HEK293T (cell line): Measurements from ENCODE around the gene RANBP3.

Experiments
- BHLHE40 ChIP-seq: fragments of 450-650 bp; IDR thresholded peaks from 2 replicates; pipeline ENCODE4 v1.6.1; 2016; ENCODE audit warnings: mild to moderate bottlenecking, moderate library complexity, borderline replicate concordance
- FOXM1 ChIP-seq: fragments of 450-650 bp; IDR thresholded peaks from 2 replicates; pipeline ENCODE4 v1.6.1; 2017; ENCODE audit warnings: mild to moderate bottlenecking, borderline replicate concordance
- HDGF ChIP-seq: fragments of 450-650 bp; IDR thresholded peaks from 2 replicates; pipeline ENCODE4 v1.6.1; 2017; ENCODE audit warnings: antibody characterized with exemption, borderline replicate concordance
- LEF1 ChIP-seq: fragments of 450-650 bp; IDR thresholded peaks from 2 replicates; pipeline ENCODE4 v1.6.1; 2017; ENCODE audit warnings: mild to moderate bottlenecking, borderline replicate concordance
- SP1 ChIP-seq: fragments of 450-650 bp; IDR thresholded peaks from 2 replicates; pipeline ENCODE4 v1.6.1; 2017
- SUZ12 ChIP-seq: fragments of 450-650 bp; IDR thresholded peaks from 2 replicates; pipeline ENCODE4 v1.6.1; 2016; ENCODE audit warnings: mild to moderate bottlenecking

DNA sequence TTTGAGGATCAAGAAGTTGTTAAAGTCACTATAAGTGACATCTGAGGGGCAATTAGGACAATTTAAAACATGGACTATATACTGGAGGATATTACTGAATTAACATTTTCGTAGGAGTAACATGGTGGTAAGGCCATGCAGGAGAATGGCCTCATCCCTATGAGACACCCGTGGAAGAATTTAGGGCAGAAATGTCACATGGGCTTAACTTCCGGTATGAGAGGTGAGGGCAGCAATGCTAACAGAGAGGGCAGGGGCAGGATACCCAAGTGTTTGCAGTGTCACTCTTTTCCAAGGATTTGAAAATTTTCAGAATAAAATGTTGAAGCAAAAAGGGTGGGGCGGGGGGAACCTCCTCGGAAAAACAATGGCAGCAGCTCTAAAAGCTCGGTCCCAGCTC lies 23.6 kb downstream of the RANBP3 start:
- no peak for TF ChIP-seq FOXM1
- no peak for TF ChIP-seq SP1
- no peak for TF ChIP-seq LEF1
- TF ChIP-seq HDGF = no peak
- no peak for TF ChIP-seq SUZ12
- TF ChIP-seq BHLHE40 = no peak
